Esophagus squamous epithelium (tissue), 5 donors: ENCODE measurements around the gene MAPKAP1. TPM values are rescaled to one million over a fixed set of nuclear protein-coding genes. Genes with fewer than 3 reads are reported as not detected.

Source experiments
- DNase-seq: peaks from one replicate; lab custom pipeline; 2025; lab: John Stamatoyannopoulos, UW
- H3K27ac ChIP-seq, 4 donors: fragments of 200-600 bp; sonication (generic); one replicate each; pipeline ENCODE4 v1.5.1; 2016 to 2019; ENCODE audit warnings: mild to moderate bottlenecking in 1 of 4
- H3K27me3 ChIP-seq, 4 donors: fragments of 200-600 bp; sonication (generic); 1 replicate in 3 of 4; 2 replicates in 1 of 4; pipeline versions ENCODE4 v1.5.1 to v1.6.0; 2017 to 2021; ENCODE audit warnings: antibody characterized with exemption in 1 of 4
- H3K36me3 ChIP-seq, 3 donors: fragments of 200-600 bp; sonication (generic); one replicate each; pipeline ENCODE4 v1.5.1; 2016 to 2019
- H3K4me1 ChIP-seq, 3 donors: fragments of 200-600 bp; sonication (generic); one replicate each; pipeline ENCODE4 v1.5.1; 2017 to 2019
- H3K4me3 ChIP-seq, 4 donors: fragments of 200-600 bp; sonication (generic); 1 replicate in 3 of 4; 2 replicates in 1 of 4; pipeline ENCODE4 v1.5.1; 2016 to 2019; ENCODE audit warnings: mild to moderate bottlenecking in 2 of 4, moderate library complexity in 1 of 4
- H3K9me3 ChIP-seq, 3 donors: fragments of 200-600 bp; sonication (generic); one replicate each; pipeline ENCODE4 v1.5.1; 2016 to 2019
- POLR2A ChIP-seq, 4 donors: fragments of 450-650 bp; IDR thresholded peaks; one replicate each; pipeline ENCODE4 v1.6.1; 2017; ENCODE audit warnings: antibody characterized with exemption in 4 of 4, mild to moderate bottlenecking in 4 of 4, moderate library complexity in 3 of 4
- WGBS, 2 donors: methylation state at CpG; one replicate each; pipeline ENCODE4 v1.1.5; 2018; 5-methylcytosine and 5-hydroxymethylcytosine counted together
- intact Hi-C: fragments of 100-400 bp; cut with DNase I; formaldehyde crosslinking; loops from one replicate; pipeline ENCODE4 v1.15.0; 2022
- total RNA-seq, 4 donors: library from RNA; depleted of rRNA; stranded (reverse); fragments of >200 nt; gene quantifications; one replicate each; pipeline ENCODE4 v1.1.0, GENCODE V29; 2016
- TF ChIP-seq, protein P1 (sequence below), 6 experiments: fragments of 450-650 bp in 4 of 6; fragments of 200-600 bp in 2 of 6; sonication (generic) in 2 of 6; IDR thresholded peaks; one replicate each; pipeline ENCODE4 v1.5.1; 2016 to 2019; ENCODE audit warnings: antibody characterized with exemption in 6 of 6, mild to moderate bottlenecking in 4 of 6, moderate library complexity in 4 of 6
- donor health status: DM: yes; HTN: yes; CAD: no.

The MAPKAP1 gene
- total RNA-seq, 4 donors from 2014 or later, result 59.0 to 87.0 (median 70.9) TPM

DNA sequence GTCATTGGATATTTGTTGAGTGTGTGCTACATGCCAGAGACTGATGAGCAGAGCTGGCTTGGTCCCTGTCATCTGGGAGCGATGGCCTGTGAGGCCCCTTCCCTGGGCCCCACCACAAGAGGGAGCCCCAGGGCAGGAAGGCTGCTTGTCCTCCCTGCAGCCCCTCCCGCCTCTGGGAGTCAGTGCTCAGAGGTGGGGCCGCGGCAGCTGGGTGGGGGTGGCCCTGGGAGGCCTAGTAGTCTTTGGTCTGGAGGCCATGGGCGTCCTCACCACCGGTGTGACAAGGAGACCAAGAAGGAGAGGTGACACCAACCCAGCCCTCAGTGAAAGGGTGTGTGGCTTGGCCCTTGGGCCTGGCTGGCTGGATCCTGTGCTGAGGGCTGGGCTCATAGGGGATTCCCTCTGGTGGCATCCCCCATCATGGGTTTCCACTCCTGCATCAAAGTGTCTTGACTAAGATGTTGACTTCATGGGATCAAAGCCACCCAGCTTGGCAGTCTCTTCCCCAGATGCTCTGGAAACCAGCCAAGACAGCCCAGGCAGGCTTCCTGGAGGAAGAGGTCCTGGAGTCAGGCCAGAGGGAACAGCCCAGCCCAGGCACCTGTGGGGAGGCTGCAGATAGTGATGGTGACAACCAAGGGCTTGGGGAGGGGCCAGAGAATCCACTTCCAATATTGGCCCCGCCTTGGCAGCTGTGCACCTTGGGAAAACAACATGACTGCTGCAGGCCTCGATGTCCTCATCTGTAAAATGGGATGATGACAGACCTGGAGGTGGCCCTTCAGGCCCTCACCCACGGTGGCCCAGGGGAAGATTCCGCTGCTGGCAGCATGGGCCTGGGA is 278.7 kb downstream of the MAPKAP1 start:
- Histone ChIP-seq H3K9me3 (no peaks in the 10 kb centered on the region), H3K4me1 (no peaks in the 10 kb centered on the region), H3K27ac (no peak overlapping the region), H3K27me3 (no peaks in the 10 kb centered on the region), H3K4me3 (no peak overlapping the region), H3K36me3 (no peaks in the 10 kb centered on the region)
- intact Hi-C loops, result no loop called here
- DNase-seq, result no peak
- WGBS, 2 donors, result 80 to 89% methylated on average over 1 to 4 of the region's 10 CpGs
- TF ChIP-seq, protein P1, sequence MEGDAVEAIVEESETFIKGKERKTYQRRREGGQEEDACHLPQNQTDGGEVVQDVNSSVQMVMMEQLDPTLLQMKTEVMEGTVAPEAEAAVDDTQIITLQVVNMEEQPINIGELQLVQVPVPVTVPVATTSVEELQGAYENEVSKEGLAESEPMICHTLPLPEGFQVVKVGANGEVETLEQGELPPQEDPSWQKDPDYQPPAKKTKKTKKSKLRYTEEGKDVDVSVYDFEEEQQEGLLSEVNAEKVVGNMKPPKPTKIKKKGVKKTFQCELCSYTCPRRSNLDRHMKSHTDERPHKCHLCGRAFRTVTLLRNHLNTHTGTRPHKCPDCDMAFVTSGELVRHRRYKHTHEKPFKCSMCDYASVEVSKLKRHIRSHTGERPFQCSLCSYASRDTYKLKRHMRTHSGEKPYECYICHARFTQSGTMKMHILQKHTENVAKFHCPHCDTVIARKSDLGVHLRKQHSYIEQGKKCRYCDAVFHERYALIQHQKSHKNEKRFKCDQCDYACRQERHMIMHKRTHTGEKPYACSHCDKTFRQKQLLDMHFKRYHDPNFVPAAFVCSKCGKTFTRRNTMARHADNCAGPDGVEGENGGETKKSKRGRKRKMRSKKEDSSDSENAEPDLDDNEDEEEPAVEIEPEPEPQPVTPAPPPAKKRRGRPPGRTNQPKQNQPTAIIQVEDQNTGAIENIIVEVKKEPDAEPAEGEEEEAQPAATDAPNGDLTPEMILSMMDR (IDR thresholded peaks at IDR 0.05), result peak in 4 of 6 experiments; percentile 18 to 59 (median 29)
- TF ChIP-seq POLR2A (IDR thresholded peaks at IDR 0.05), result no peak

DNA sequence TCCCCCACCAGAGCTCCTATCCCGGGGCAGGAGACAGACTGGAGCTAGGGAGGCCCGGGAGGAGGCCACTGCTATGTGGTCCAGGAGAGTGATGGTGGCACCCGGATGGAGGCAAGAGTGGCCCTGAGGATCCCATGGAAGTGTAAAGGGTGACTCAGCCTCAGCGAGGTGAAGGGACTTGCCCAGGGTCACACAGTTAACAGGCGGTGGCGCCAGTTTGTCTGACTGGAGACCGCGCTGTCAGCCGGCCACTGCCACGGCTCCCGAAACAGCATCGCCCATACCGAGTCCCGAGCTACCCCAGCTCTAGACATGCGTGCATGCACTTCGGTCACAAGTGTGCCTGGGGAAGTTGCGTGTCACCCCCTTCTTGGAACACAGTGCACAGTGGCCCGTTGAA is 279.5 kb downstream of the MAPKAP1 start:
- WGBS, 2 donors, result 90 to 100% methylated on average over 1 to 6 of the region's 18 CpGs
- no peak overlapping the region for H3K4me3 ChIP-seq
- DNase-seq, result no peak
- no peaks in the 10 kb centered on the region for H3K27me3 ChIP-seq
- TF ChIP-seq POLR2A (IDR thresholded peaks at IDR 0.05), result no peak
- TF ChIP-seq, protein P1 (IDR thresholded peaks at IDR 0.05), result no peak
- no peaks in the 10 kb centered on the region for H3K36me3 ChIP-seq
- H3K27ac ChIP-seq, result no peak overlapping the region
- H3K9me3 ChIP-seq, result no peaks in the 10 kb centered on the region
- no peaks in the 10 kb centered on the region for H3K4me1 ChIP-seq
- intact Hi-C loops, result no loop called here

DNA sequence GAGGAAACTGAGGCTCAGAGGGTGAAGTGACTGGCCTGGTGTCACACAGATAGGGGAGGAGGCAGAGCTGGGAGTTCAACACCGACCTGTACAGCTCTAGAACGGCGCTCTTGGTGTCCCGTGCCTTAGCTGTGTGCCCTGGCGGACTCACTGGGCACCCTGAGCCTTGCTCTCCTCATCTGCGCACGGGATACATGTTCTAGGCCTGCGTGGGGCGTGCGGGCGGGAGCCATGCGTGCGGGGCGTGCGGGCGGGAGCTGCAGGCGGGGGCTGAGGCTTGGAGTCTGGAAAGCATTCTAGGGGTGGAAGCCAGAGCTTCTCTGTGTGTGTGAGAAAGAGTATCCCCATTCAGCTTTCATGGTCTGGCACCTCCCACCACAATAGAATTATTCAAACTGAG is 280.1 kb downstream of the MAPKAP1 start:
- intact Hi-C loops, result no loop called here
- no peak for DNase-seq
- no peak overlapping the region for H3K4me3 ChIP-seq
- H3K36me3 ChIP-seq, result no peaks in the 10 kb centered on the region
- H3K27ac ChIP-seq, result no peak overlapping the region
- H3K27me3 ChIP-seq, result no peaks in the 10 kb centered on the region
- no peaks in the 10 kb centered on the region for H3K9me3 ChIP-seq
- no peaks in the 10 kb centered on the region for H3K4me1 ChIP-seq
- no peak for TF ChIP-seq POLR2A (IDR thresholded peaks at IDR 0.05)
- TF ChIP-seq, protein P1 (IDR thresholded peaks at IDR 0.05), result no peak
- 70% methylated on average over 2 of the region's 17 CpGs; no CpG with 5 or more reads in 1 of the 2 donors for WGBS, 2 donors

DNA sequence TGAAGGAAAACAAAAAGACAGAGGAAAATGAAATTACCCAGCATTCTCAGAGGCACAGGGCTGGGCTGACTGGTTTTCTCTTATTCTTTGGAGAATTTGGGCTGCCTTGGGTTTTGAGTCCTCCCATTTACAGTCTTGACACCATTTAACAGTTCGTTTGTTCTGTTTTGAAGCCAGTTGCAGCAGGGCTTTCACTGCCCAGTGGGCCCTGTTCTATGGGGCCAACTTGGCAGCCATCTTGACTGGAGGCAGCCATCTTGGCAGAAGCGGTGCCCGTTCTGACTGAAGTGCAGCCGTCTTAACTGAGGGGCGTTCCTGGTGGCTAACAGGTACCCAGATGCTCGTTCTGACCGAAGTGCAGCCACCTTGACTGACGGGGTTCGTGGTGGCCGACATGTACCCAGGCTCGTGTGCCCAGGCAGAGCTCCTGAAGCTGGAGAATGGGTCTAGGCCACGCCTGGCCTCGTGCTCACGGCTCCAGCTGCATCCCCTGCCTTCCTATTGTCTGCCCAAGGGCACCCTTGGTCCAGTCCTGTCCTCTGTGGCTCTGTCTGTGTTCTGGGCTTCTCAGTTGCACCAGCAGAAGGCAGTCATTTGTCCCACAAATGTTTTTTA is 281.0 kb downstream of the MAPKAP1 start:
- intact Hi-C loops, result no loop called here

More for the DNA sequence above, 281.0 kb downstream of the MAPKAP1 start:
- TF ChIP-seq, protein P1 (IDR thresholded peaks at IDR 0.05), result no peak
- no peak for TF ChIP-seq POLR2A (IDR thresholded peaks at IDR 0.05)
- H3K27me3 ChIP-seq, result no peaks in the 10 kb centered on the region
- no peaks in the 10 kb centered on the region for H3K36me3 ChIP-seq
- no peaks in the 10 kb centered on the region for H3K9me3 ChIP-seq
- no peak overlapping the region for H3K27ac ChIP-seq
- DNase-seq, result no peak
- H3K4me3 ChIP-seq, result no peak overlapping the region
- WGBS, 2 donors, result 85 to 88% methylated on average over 7 of the region's 14 CpGs
- H3K4me1 ChIP-seq, result no peaks in the 10 kb centered on the region
